CD4-positive, alpha-beta T cell treated with Interleukin-17A for 1 hour (primary cell): ENCODE data around the gene OVCA2.

Experiments used
- DNase-seq: peaks from one replicate; pipeline ENCODE4 v3.0.0-alpha.2; 2020

Gene OVCA2

DNA sequence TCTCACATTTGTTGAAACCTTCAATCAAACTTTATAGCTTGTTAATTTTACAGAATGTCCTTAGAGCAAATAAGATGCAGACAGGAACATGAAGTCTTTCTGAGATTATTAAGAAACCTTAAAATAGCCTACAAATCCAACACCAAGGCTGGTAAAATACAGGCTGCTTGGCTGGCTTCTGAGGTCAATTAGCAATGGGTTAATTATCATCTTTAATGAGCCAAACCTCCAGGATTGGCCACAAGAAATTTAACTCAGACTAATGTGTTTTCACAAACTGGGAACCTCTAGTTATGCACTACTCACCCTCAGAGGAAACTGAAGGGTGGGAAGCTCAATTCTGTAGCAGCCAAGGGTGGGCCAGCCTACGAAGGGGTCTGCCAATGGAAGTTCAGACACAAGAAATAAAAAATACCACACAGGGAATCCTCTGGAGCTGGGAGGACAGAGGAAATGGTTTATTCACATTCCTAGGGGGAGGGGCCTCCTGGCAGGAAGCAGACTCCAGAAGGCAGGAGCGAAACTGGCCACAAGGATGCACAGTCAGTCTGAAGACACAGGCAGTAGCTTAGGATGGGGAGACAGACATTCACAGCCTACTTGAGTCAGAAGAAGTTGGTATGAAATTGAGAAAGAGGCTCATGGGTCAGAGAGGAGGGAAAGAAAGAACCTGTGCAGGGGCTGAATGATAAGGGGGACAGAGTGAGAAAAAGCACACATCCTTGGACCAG, 49.1 kb downstream of the OVCA2 start:
- DNase-seq: no peak

DNA sequence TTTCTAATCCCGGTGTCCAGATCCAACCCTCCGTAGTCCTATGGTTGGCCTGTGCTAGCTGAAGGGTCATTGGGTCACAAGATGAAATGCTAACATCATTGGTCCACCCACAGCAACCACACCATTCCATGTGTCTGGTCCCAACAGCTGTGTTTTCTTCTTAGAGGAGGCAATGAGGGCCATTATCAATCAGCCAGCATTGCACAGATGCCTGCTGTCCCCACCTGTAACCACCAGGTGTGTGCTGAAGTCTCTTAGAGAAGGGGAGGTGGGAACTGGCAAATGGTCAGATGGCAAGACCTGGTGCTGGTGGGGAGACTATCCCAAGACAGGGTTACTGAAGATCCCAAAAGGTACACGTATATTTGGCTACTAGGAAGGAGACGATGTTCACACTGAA, 50.4 kb downstream of the OVCA2 start:
- no peak for DNase-seq
